Measurements from ENCODE around the gene KRTAP5-3.
"Not testable (repeated sequence)": the region's sequence is repeated elsewhere in the genome, so short reads cannot be mapped to it uniquely, and the experiment has no call there.

The KRTAP5-3 gene, protein sequence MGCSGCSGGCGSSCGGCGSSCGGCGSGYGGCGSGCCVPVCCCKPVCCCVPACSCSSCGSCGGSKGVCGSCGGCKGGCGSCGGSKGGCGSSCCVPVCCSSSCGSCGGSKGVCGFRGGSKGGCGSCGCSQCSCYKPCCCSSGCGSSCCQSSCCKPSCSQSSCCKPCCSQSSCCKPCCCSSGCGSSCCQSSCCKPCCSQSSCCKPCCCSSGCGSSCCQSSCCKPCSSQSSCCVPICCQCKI

GRCh38 chr11:1608363-1608762, at the start of gene KRTAP5-3:
Gene KRTAP5-3, minus strand, starts transcription at chr11:1608463. Its CDS starts 78 bp downstream, at chr11:1608385.
- DNase-seq, result no peak

DNA sequence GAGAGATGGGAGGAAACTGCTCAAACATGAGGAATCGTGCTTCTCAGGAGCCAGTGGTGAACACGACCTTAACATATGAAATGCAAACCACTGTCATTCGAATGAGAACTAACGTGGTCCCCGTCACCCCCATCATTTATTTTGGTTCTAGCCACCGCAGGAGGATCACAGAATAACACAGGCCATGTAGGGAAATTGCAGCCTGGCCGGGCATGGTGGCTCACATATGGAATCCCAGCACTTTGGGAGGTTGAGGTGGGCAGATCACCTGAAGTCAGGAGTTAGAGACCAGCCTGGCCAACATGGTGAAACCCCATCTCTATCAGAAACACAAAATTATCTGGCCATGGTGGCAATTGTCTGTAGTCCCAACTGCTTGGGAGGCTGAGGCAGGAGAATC, 48.4 kb upstream of the KRTAP5-3 start:
- DNase-seq, result no peak

DNA sequence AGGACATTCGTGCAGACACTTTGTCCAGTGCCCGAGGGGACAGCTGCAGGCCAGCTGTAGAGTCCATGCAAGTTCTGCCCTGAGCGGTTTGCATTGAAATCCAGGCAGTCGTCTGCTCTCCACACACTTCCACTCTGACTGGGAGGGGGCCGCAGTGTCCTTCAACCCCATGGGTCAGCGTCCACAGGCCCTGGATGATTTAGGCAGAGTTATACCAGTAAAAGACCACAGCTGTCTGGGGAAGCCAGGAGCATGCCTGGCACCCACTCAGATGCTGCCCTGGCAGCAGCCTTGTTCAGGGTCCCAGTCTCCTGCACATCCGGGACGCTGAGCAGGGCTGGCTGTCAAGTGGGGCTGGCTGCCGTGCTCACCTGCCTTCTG, 47.8 kb upstream of the KRTAP5-3 start:
- DNase-seq, result no peak

DNA sequence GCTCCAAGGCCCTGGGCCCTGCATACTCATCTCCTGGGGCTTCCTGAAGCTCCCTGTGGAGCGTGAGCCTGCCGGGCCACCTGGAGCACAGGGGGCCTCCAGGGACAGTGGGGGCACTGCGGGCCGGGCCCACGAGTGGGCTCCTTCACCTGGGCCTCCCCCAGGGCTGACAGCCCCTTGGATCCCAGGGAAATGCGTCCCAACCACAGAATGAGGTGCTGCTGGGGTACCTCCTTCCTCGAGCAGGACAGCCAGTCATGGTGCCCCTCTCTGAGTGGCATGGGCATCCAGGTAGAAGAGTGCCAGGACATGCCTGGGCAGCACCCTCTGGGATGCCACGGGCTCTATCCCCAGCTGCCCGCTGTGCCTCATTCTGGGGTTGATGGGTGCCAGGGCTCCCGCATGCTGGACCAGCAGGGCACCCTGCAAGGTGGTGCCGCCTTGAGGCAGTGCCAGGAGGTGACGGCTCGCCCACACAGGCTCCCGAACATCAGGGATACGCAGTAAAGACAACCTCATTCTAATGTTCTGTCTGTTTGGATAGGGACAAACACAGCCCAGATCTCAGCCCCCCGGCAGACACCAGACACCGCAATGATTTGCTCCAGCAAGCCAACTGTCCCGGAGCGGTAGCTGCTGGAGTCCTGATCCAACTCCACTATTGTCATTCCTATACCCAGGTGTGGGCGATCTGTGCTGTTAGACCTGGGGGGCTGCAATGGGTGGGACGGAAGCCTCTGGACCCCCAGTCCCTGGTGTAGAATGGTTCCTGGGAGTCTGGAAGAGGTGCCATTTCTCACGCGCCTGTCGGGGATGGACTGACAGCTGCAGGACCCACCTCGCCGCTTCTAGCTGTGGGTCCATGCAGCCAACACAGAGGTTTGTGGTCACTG, 47.2 kb upstream of the KRTAP5-3 start:
- no peak for DNase-seq

GRCh38 chr11:1654388-1655167, 46.3 kb upstream of the KRTAP5-3 start:
- DNase-seq, result no peak

DNA sequence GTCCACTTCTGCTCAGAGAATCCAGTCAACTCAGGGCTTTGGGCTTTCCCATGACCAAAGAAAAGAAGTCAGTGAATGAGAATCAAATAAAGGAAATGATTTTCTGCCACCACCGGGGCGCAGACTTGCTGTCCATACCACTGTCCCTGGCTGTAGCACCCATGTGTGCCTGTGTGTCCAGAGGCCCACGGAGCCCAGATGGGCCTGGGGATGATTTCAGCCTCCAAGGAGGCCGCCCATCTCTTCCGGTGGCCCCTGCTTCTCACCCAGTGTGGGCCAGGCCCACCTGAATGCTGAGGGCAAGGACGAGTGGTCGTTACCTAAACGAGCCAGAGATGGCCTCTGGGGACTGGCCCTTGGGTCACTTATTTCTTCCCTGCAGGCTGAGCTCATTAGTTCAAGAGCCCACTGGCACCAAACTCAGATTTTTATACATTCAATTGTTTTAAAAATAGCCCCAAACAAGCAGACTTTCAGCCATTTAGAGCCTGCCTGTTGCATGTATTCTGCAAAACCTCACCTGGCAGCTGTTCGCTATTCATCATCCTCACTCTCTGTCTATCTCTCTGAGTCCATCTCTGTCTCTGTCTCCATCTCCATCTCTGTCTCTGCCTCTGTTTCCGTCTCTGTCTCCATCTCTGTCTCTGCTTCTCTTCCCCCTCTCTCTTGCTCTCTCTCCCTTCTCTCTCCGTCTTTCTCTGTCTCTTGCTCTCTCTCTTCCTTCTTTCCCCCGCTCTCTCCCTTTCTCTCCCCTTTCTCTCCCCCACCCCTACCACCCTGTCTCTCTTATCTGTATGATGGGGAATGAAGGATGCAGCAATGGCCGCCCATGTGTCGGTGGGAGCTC, 45.5 kb upstream of the KRTAP5-3 start:
- DNase-seq, result no peak

GRCh38 chr11:1652771-1653540, 44.7 kb upstream of the KRTAP5-3 start:
- peak; percentile 79 for DNase-seq

DNA sequence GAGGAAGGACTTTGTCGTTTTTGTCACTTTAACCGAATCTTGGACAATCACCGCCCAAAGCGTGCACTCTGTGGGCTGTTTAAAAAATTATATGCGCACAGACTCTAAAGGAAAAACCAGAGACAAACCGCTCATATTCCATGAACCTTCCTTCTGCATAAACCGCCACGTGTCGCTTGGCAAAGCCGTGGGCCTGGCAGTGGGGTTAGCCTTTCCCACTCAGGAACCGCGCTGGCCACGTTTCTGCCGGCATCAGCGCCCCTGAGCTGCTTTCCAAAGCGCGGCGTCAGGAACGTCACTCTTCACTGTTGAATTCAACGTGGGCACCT, 44.1 kb upstream of the KRTAP5-3 start:
- DNase-seq, result no peak

DNA sequence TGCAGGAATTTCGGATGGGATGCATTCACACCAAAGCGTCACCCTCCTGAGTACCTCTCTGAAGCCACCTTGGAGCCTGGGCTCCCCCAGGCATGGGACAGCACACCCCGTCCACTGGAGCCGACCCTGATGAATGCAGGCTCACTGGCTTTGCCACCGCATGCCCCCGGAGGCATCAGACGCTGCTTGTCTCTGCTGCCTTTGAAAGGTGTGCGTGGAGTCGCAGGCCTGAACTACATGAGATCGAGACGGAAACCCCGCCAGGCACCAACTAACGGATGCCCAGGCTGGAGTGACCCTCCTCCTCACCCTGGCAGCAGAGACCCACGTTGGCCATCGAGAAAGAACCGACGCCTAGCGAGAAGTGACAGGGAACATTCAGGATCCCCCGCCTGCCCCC, 43.8 kb upstream of the KRTAP5-3 start:
- no peak for DNase-seq

- DNase-seq, result no peak
These were observed 43.2 kb upstream of the KRTAP5-3 start for GRCh38 chr11:1651411-1651980.

- no peak for DNase-seq
These were observed 42.6 kb upstream of the KRTAP5-3 start for GRCh38 chr11:1650918-1651262.

DNA sequence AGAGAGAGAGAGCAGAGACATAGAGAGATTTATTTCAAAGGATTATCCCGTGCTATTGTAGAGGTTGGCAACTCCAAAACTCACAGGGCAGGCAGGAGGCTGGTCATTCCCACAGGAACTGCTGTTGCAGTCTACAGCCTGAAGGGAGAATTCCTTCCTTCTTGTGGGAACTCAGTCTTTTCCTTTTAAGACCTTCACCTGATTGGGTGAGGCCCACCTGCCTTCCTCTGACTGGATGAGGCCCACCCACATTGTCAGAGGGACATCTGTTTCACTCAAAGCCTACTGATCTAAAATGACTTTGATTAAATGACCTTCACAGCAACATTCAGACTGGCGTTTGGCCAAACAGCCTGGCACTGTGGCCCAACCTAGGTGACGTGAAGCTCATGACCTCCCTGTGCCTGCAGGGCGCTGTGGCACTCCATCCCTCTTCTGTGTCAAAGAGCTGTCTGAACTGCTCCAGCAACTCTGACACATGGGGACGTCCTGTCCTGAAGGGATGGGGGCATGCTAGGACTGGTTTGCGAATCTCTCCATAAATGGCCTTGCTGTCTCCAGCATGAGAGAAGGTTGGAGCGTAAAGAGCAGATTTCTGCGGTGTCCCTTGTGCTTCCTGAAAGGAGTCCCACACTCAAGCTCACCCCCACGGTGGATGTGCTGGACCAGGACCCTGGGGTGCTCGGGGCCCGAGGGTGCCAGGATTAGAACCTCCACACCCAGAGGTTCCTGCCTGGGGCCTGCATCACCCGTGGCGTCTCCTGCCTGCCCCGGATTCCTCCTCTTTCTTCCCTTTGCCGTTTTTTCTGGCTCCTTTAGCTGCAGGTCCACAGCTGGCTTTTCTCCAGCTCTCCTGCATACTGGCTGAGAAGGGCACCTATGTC, 42.0 kb upstream of the KRTAP5-3 start:
- no peak for DNase-seq

- no peak for DNase-seq
These were observed 40.6 kb upstream of the KRTAP5-3 start for GRCh38 chr11:1648653-1649420.

DNA sequence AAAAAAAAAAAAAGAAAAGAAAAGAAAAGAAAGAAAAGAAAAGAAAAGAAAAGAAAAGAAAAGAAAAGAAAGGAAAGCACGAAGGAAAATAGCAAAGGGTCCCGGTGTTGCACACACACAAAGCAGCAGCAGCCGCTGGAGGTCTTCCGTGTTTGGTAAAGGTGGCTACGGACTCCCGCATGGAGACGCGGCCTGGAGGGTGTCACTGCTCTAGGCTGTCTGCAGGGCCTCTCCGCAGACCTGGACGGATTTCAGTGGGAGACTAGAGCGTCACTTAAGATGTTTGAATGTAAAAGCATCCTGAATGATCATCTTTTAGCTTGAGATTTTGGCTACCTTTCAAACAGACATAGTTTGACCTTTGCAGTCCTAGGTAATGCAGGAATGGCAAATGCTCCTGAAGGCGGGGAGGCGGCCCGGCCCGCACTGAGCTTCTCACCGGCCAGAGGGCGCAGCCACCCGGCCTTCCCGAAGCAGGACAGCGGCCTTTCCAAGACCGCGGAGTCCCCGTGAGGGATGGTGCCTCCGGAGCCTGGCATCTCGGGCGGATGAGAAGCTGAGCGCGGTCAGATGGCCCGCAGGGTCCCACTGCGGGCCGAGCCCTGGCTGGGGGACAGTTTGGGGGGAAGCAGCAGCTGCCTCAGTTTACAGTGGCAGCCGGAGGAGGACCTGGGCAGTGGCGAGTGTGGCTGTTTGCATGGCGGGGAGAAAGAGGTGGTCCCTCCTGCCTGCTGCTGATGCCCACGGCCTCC, 39.8 kb upstream of the KRTAP5-3 start:
- no peak for DNase-seq

GRCh38 chr11:1646540-1646939, 38.3 kb upstream of the KRTAP5-3 start:
- not testable (repeated sequence) for DNase-seq

DNA sequence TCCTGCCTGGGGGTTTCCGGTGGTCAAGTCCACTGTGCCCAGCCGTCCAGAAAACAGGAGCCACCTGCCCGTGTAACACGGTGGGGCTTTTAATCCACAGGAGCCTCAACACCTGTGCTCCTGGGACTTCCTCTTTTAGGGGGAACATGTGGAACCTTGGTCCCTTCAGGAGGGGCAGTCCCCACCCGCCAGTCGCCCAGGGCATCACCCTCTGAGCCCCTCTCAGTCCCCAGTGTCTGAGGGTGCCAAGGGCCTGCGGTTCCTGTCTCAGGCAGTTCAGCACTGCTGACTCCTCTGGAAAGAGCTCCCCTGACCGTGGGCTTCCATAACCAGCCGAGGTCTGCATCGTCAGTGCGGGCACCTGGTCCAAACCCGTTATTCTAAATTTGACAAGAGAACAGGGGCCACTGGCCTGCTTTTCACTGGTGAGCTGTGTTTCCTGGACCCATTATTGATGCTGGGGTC, 37.1 kb upstream of the KRTAP5-3 start:
- DNase-seq, result no peak

DNA sequence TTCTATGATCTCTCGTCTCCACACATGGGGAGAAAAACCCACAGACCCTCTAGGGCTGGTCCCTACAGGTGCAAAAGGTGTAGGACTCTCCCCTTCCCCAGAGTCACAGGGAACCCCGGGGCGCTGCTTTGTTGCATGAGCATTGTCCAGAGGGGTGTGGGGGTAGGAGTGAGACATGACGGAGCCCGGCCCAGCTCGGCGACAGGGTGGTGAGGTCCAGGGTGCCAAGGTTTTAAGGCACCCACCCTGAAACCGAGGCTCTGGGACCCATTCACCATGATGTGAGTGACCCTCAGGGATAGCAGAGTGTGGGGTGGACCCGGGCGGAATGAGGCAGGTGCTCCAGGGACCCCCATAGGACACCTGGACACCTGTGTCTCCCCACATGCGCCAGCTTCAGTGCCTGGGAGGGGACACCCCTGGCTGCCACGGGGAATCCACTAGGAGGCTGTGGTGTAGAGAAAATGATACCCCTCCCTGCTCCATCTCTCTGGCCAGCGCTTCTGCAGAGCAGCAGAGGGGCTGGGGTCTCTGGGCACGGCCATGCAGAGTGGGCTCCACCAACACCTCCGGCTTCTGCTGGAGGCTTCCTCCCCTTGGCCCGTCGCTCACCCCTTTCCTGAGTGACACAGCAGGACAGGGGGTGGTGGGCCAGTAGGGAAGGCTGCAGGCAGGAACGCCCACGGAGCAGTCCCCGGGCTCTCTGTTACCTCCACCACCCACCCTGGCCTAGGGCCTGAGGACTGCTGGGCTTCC, 36.5 kb upstream of the KRTAP5-3 start:
- DNase-seq, result no peak

DNA sequence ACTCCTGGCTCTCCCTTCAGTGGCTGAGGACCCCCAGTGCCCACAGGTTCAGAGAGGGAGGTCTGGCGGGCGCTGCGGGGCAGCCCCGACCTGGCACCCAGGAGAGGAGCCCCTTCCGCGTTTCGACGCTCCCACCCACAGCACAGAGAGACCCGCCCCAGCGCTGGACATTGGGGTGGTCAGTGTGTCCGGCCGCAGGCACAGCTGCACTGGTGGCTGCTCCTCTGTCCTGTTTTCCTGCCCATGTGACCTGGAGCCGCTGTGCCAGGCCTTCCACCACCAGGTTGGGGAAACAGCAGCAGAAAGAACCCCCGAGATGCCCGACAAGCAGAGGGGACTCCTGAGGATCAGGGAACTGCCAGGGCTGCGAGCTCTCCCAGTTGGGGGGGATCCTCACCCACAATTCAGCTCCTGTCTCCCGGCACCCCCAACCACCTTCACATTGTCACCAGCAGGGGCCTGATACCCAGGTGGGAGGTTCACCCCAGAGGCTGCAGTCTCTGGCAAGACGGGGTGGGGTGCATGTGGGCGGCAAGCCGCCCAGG, 35.0 kb upstream of the KRTAP5-3 start:
- DNase-seq, result no peak
